Endothelial cell of umbilical vein (primary cell): Measurements from ENCODE around the gene UGT8. TPM values are rescaled to one million over a fixed set of nuclear protein-coding genes. Genes with fewer than 3 reads are reported as not detected.

Source experiments
- BruUV-seq: library from RNA; stranded (reverse); fragments of 400-500 nt; replicated peaks from 2 replicates; lab custom pipeline; 2021; lab: Mats Ljungman, UMichigan
- CTCF ChIA-PET: fragments of 300-600, 350-600 bp; sonication (Branson Sonifier 250); formaldehyde crosslinking; loops from one replicate; lab custom pipeline; 2021; ENCODE audit warnings: antibody characterized with exemption, inconsistent platforms; lab: Charles Lee
- POLR2A ChIA-PET: fragments of 300-600, 350-600 bp; sonication (Branson Sonifier 250); formaldehyde crosslinking; loops from one replicate; lab custom pipeline; 2021; ENCODE audit warnings: antibody characterized with exemption, inconsistent platforms; lab: Charles Lee
- DNase-seq: peaks from one replicate; pipeline ENCODE4 v3.0.0-alpha.2; 2011; ENCODE audit warnings: low read depth, low spot score
- FAIRE-seq: peaks from 2 replicates; lab custom pipeline; 2011; peaks lifted over from hg19 to GRCh38; lab: Jason Lieb, UNC
- H2AFZ ChIP-seq: 2 replicates; pipeline ENCODE4 v1.6.0; 2012; ENCODE audit warnings: low read depth, low read length, control low read depth, inconsistent platforms
- H3K27ac ChIP-seq: 2 replicates; pipeline ENCODE4 v1.5.1; 2011; ENCODE audit warnings: low read depth, mild to moderate bottlenecking, control low read depth, low read length, moderate library complexity; ENCODE audit not compliant: insufficient read depth
- H3K27me3 ChIP-seq, 2 experiments: 2 replicates each; pipeline versions ENCODE4 v1.6.0 to v1.6.1; 2011; ENCODE audit warnings: low read length in 2 of 2, mixed read lengths in 1 of 2; ENCODE audit not compliant: control insufficient read depth in 2 of 2, insufficient read depth in 2 of 2
- H3K36me3 ChIP-seq, 2 experiments: 2 replicates in 1 of 2; 3 replicates in 1 of 2; pipeline ENCODE4 v1.5.1; 2011; ENCODE audit warnings: low read length in 2 of 2, mild to moderate bottlenecking in 1 of 2, moderate library complexity in 1 of 2; ENCODE audit not compliant: control insufficient read depth in 2 of 2, insufficient read depth in 2 of 2; ENCODE audit errors: extremely low read depth in 1 of 2
- H3K4me1 ChIP-seq: 3 replicates; pipeline ENCODE4 v1.5.1; 2011; ENCODE audit warnings: mild to moderate bottlenecking, low read length; ENCODE audit not compliant: control insufficient read depth, insufficient read depth; ENCODE audit errors: extremely low read depth
- H3K4me2 ChIP-seq: 2 replicates; pipeline ENCODE4 v1.6.1; 2011; ENCODE audit warnings: low read length, control low read depth, mixed read lengths; ENCODE audit not compliant: insufficient read depth
- H3K4me3 ChIP-seq, 3 experiments: fragments of 200-600 bp in 1 of 3; sonication (generic), shearing (Covaris generic) in 1 of 3; replicated peaks in 1 of 3; 2 replicates each; pipeline ENCODE4 v1.5.1; 2011 to 2016; ENCODE audit warnings: control low read depth in 3 of 3, low read length in 3 of 3, mild to moderate bottlenecking in 2 of 3, inconsistent platforms in 1 of 3, low read depth in 1 of 3, moderate library complexity in 1 of 3; ENCODE audit not compliant: insufficient read depth in 1 of 3
- H3K79me2 ChIP-seq: 2 replicates; pipeline ENCODE4 v1.6.0; 2012; ENCODE audit warnings: low read length, inconsistent platforms; ENCODE audit not compliant: control insufficient read depth, insufficient read depth
- H3K9ac ChIP-seq: replicated peaks from 2 replicates; pipeline ENCODE3; 2011; ENCODE audit warnings: low read length, control low read depth; ENCODE audit not compliant: insufficient read depth; ENCODE audit errors: extremely low read depth
- H3K9me1 ChIP-seq: replicated peaks from 3 replicates; pipeline ENCODE4 v1.6.0; 2011; ENCODE audit warnings: mild to moderate bottlenecking, low read length; ENCODE audit not compliant: control insufficient read depth, insufficient read depth; ENCODE audit errors: extremely low read depth
- H3K9me3 ChIP-seq: replicated peaks from 2 replicates; pipeline ENCODE4 v1.5.1; 2012; ENCODE audit warnings: low read length, inconsistent platforms; ENCODE audit not compliant: control insufficient read depth, insufficient read depth
- H4K20me1 ChIP-seq: replicated peaks from 2 replicates; pipeline ENCODE3; 2011; ENCODE audit warnings: mild to moderate bottlenecking, low read length; ENCODE audit not compliant: control insufficient read depth, insufficient read depth; ENCODE audit errors: extremely low read depth
- EZH2 ChIP-seq: IDR thresholded peaks from 2 replicates; pipeline ENCODE4 v1.6.1; 2012; ENCODE audit warnings: borderline replicate concordance, low read depth, mild to moderate bottlenecking, moderate library complexity, low read length, inconsistent platforms; ENCODE audit not compliant: severe bottlenecking
- FOS ChIP-seq: IDR thresholded peaks from 2 replicates; pipeline ENCODE4 v1.6.1; 2011; ENCODE audit warnings: mild to moderate bottlenecking, low read length, moderate library complexity, borderline replicate concordance; ENCODE audit not compliant: insufficient read depth
- GATA2 ChIP-seq: IDR thresholded peaks from 2 replicates; pipeline ENCODE4 v1.7.0; 2011; ENCODE audit warnings: low read depth, mild to moderate bottlenecking, moderate library complexity, mixed read lengths, low read length; ENCODE audit not compliant: insufficient read length, insufficient read depth
- JUN ChIP-seq: IDR thresholded peaks from 2 replicates; pipeline ENCODE4 v1.6.1; 2011; ENCODE audit warnings: borderline replicate concordance, low read depth; ENCODE audit not compliant: insufficient read length, insufficient read depth
- MYC ChIP-seq: IDR thresholded peaks from one replicate; pipeline ENCODE4 v1.6.1; 2011; ENCODE audit warnings: mild to moderate bottlenecking, low read depth, low read length
- POLR2A ChIP-seq: IDR thresholded peaks from 2 replicates; pipeline ENCODE4 v1.6.1; 2012; ENCODE audit warnings: low read depth, mild to moderate bottlenecking, control low read depth, low read length
- POLR2AphosphoS5 ChIP-seq: IDR thresholded peaks from 2 replicates; pipeline ENCODE4 v1.6.1; 2012; ENCODE audit warnings: low read depth, mild to moderate bottlenecking, control low read depth, low read length, moderate library complexity; ENCODE audit not compliant: insufficient read depth
- dilution Hi-C: fragments of 300-500 bp; cut with MboI; formaldehyde crosslinking; loops from one replicate; pipeline ENCODE4 v1.15.0; 2019; ENCODE audit warnings: low sequenced_read_pairs; ENCODE audit not compliant: extremely low pct_ligation_motif_present
- intact Hi-C: fragments of 100-400 bp; cut with micrococcal nuclease; formaldehyde crosslinking; loops from one replicate; pipeline ENCODE4 v1.10.0; 2022
- polyA plus RNA-seq, 4 experiments: library from polyadenylated mRNA; depleted of rRNA in 3 of 4; stranded (reverse) in 3 of 4; unstranded in 1 of 4; fragments of >200 nt; gene quantifications; 2 replicates each; pipeline versions ENCODE4 v1.2.1 to v1.2.3, GENCODE V29; 2011 to 2012; ENCODE audit warnings: missing spikeins in 1 of 4
- total RNA-seq: library from RNA; stranded (reverse); gene quantifications from 2 replicates; pipeline ENCODE4 v1.2.3, GENCODE V29; 2021
- TF ChIP-seq, protein P1 (sequence below): IDR thresholded peaks from 2 replicates; pipeline ENCODE4 v1.6.1; 2011; ENCODE audit not compliant: insufficient read depth, insufficient read length
- TF ChIP-seq, protein P2 (sequence below), 2 donors: IDR thresholded peaks; 1 replicate in 1 of 2; 2 replicates in 1 of 2; pipeline ENCODE4 v1.5.1; 2011; ENCODE audit warnings: low read length in 2 of 2, mild to moderate bottlenecking in 2 of 2, moderate library complexity in 2 of 2, control low read depth in 1 of 2, inconsistent platforms in 1 of 2, low read depth in 1 of 2; ENCODE audit not compliant: insufficient read depth in 1 of 2; ENCODE audit errors: extremely low read depth in 1 of 2

UGT8 gene
- total and polyA plus RNA-seq, 2 donors (not counting 3 experiments of a cell fraction or from before 2014, with no cell fraction given) = 0.11 TPM; not detected in 1

DNA sequence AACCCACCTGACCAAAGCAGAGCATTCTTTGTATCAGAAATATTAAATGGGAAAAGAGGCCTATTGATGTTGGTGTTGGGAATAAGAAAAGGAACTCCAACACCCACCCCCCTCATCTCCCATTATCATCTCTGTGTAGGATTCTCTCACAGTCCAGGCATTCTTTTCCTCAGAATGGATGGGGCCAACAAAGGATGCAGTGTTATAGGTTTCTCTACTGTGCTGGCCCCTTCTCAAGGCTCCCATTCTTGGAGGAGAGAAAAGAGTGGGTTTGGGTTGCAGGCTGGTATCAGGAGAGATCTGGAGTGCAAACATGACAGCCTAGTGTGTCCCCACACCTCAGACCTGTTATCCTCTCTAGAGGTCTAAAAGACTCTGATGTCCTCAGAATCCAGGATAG lies 59.6 kb downstream of the UGT8 start:
- no peak overlapping the region for H3K9ac ChIP-seq
- no peaks in the 10 kb centered on the region for H4K20me1 ChIP-seq
- ChIA-PET POLR2A (no interaction called here), CTCF (interaction anchor here (0.9 to 3.5 kb wide), 8 partner anchors 8 to 274 kb away, joined by 3 to 59 read pairs (median 4); no protein-coding TSS in a partner anchor)
- DNase-seq (no peak), FAIRE-seq (no peak)
- H3K36me3 ChIP-seq = no peaks in the 10 kb centered on the region
- no peak overlapping the region for H3K27ac ChIP-seq
- intact Hi-C loops (loop anchor here (2.0 kb wide), 1 partner anchor 37 kb away; no protein-coding TSS in a partner anchor), dilution Hi-C loops (no loop called here)
- H3K9me3 ChIP-seq = no peaks in the 10 kb centered on the region
- no peaks in the 10 kb centered on the region for H3K4me1 ChIP-seq
- no peaks in the 10 kb centered on the region for H3K9me1 ChIP-seq
- no peaks in the 10 kb centered on the region for H3K27me3 ChIP-seq
- TF ChIP-seq POLR2AphosphoS5 (no peak), MYC (no peak), JUN (no peak), EZH2 (no peak), GATA2 (no peak), FOS (no peak), POLR2A (no peak)
- TF ChIP-seq, protein P1, sequence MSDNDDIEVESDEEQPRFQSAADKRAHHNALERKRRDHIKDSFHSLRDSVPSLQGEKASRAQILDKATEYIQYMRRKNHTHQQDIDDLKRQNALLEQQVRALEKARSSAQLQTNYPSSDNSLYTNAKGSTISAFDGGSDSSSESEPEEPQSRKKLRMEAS = no peak
- TF ChIP-seq, protein P2, sequence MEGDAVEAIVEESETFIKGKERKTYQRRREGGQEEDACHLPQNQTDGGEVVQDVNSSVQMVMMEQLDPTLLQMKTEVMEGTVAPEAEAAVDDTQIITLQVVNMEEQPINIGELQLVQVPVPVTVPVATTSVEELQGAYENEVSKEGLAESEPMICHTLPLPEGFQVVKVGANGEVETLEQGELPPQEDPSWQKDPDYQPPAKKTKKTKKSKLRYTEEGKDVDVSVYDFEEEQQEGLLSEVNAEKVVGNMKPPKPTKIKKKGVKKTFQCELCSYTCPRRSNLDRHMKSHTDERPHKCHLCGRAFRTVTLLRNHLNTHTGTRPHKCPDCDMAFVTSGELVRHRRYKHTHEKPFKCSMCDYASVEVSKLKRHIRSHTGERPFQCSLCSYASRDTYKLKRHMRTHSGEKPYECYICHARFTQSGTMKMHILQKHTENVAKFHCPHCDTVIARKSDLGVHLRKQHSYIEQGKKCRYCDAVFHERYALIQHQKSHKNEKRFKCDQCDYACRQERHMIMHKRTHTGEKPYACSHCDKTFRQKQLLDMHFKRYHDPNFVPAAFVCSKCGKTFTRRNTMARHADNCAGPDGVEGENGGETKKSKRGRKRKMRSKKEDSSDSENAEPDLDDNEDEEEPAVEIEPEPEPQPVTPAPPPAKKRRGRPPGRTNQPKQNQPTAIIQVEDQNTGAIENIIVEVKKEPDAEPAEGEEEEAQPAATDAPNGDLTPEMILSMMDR (IDR thresholded peaks at IDR 0.05; ENCODE audit: extremely low read depth in 1 of 2, insufficient read depth in 1 of 2, low read depth in 1 of 2, low read length in 2 of 2) = no peak
- H3K79me2 ChIP-seq = no peaks in the 10 kb centered on the region
- H3K4me3 ChIP-seq = no peak overlapping the region
- no TSS peak for BruUV-seq
- H3K4me2 ChIP-seq = no peak overlapping the region
- H2AFZ ChIP-seq = no peak overlapping the region
